ENCODE data around the gene KRT16. TPM values are rescaled to one million over a fixed set of nuclear protein-coding genes. Genes with fewer than 3 reads are reported as not detected.
"Not testable (repeated sequence)": the region's sequence is repeated elsewhere in the genome, so short reads cannot be mapped to it uniquely, and the experiment has no call there.

The KRT16 gene
- total RNA-seq (2021; fragmentation: NEBNext Ultra II Directional; extraction: Animal tissue kit (Norgen Biotek cat#: 25700)), result not detected in 2 replicates
- polyA plus RNA-seq (2011; rRNA removed), result not detected in 2 replicates
- polyA plus RNA-seq (2011; cell fraction: cytosol; rRNA removed), result not detected
- polyA plus RNA-seq (2011; cell fraction: nucleus; rRNA removed), result not detected
- polyA plus RNA-seq (2012, experiment 1 of 2), result not detected in 4 replicates
- polyA plus RNA-seq (2012, experiment 2 of 2), result not detected
- not detected for polyA plus RNA-seq (2013, experiment 1 of 2)
- polyA plus RNA-seq (2013, experiment 2 of 2), result not detected
- not detected in 2 replicates for polyA minus RNA-seq (2011; rRNA and poly(A)+ RNA removed)
- polyA minus RNA-seq (2011; cell fraction: cytosol; rRNA and poly(A)+ RNA removed), result not detected
- not detected for polyA minus RNA-seq (2011; cell fraction: nucleus; rRNA and poly(A)+ RNA removed)
- long read RNA-seq, experiment 1, result 0 reads
- long read RNA-seq, experiment 2, result 0 reads

DNA sequence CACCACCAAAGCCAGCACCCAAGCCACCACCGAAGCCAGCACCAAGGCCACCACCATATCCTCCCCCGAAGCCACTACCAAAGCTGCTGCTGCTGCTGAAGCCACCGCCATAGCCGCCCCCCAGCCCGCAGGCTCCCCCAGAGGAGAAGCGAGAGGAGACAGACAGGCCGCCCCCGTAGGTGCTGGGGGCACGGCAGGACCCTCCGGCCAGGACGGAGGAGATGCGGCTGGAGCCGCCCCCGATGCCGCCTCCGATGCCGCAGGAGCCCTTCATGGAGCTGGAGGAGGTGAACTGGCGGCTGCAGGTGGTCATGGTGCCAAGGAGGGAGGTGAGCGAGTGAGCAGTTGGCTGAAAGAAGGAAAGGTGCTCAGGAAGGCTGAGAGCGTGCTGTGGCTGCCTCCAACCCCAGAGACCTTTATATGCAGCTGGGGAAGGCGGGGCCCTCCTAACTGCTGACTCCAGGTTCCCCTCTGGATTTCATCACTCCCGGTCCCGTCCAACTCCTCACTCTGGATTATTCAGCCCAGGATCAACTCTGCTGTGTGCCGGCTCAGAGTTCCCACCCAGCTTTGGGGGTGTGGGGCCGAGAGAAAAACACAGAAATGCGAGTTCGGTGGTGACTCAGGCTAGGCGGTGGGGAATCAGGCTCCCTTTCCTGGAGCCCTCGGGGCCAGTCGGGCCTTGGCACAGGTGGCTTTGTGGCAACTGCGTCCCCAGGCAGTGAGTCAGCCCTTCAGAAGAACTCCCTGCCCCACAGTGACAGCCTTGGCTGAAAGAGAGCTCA lies at the start of gene KRT16:
TSS of gene KRT16 (minus strand) at position 392 of the 785 bp plus-strand sequence. CDS start at position 313, 79 bp downstream.
- FAIRE-seq; H2BK5ac ChIP-seq (ENCODE audit: low read depth, low read length); H3K56ac ChIP-seq (replicated peaks; ENCODE audit: insufficient read length, low read depth, low read length); H3K9me3 ChIP-seq (ENCODE audit: insufficient read depth in 2 of 2, low read depth in 1 of 2, low read length in 1 of 2); H3K36me3 ChIP-seq (ENCODE audit: control insufficient read depth in 2 of 4, insufficient read depth in 4 of 4, low read length in 3 of 4); H3K18ac ChIP-seq (ENCODE audit: extremely low read depth, low read length); H3K79me2 ChIP-seq (ENCODE audit: control insufficient read depth in 1 of 2, insufficient read depth in 2 of 2, low read length in 2 of 2); H4K5ac ChIP-seq (ENCODE audit: insufficient read length, low read depth, low read length); H3K4me3 ChIP-seq (ENCODE audit: extremely low read depth in 1 of 4, insufficient read depth in 2 of 4, low read depth in 3 of 4, low read length in 4 of 4); H2BK120ac ChIP-seq (replicated peaks; ENCODE audit: low read depth, low read length); H3K27ac ChIP-seq (ENCODE audit: low read depth, low read length); DNase-seq (ENCODE audit: low read depth in 1 of 2, low spot score in 2 of 2); H3K14ac ChIP-seq (ENCODE audit: insufficient read length); H3K9ac ChIP-seq (replicated peaks in 1 of 4; ENCODE audit: extremely low read depth in 1 of 4, low read depth in 3 of 4, low read length in 3 of 4); H3K4me2 ChIP-seq (ENCODE audit: insufficient read depth in 1 of 2, low read depth in 2 of 2, low read length in 2 of 2); H3K23ac ChIP-seq (ENCODE audit: insufficient read length); H4K20me1 ChIP-seq (replicated peaks in 1 of 2; ENCODE audit: control insufficient read depth in 1 of 2, insufficient read depth in 2 of 2, low read length in 2 of 2); H3K23me2 ChIP-seq (ENCODE audit: low read depth, low read length); H2BK20ac ChIP-seq (ENCODE audit: low read length); H4K8ac ChIP-seq (ENCODE audit: extremely low read depth, insufficient read depth, low read length); H3K4me1 ChIP-seq (replicated peaks in 1 of 4; ENCODE audit: control insufficient read depth in 3 of 4, insufficient read depth in 4 of 4, low read length in 3 of 4); H3K79me1 ChIP-seq (ENCODE audit: low read depth, low read length); H4K91ac ChIP-seq (replicated peaks; ENCODE audit: insufficient read length, low read length); H2AK5ac ChIP-seq (ENCODE audit: low read depth, low read length); H3K27me3 ChIP-seq (replicated peaks in 1 of 4; ENCODE audit: control insufficient read depth in 3 of 4, extremely low read depth in 1 of 4, insufficient read depth in 3 of 4, low read length in 3 of 4); H2BK15ac ChIP-seq (ENCODE audit: low read length); H2AFZ ChIP-seq (ENCODE audit: low read length); H3K4ac ChIP-seq (replicated peaks; ENCODE audit: insufficient read length, low read depth, low read length): not testable (repeated sequence)
- POLR2A ChIA-PET (ENCODE audit: partially characterized antibody), result interaction anchor here (1.5 kb wide), 1 partner anchor 77 kb away, joined by 4 read pairs; no protein-coding TSS in a partner anchor
- CTCF ChIA-PET (ENCODE audit: partially characterized antibody), result interaction anchor here (0.7 to 2.0 kb wide), 6 partner anchors 10 to 64 kb away, joined by 3 to 11 read pairs (median 3); partner anchors contain the start of gene KRT17
- WGBS, 2 experiments (ENCODE audit: extremely low coverage in 1 of 2, insufficient coverage in 1 of 2, insufficient read length in 1 of 2, insufficient replicate concordance in 2 of 2, low coverage in 1 of 2, low lambda C conversion rate in 2 of 2, missing lambda C conversion rate in 1 of 2), result 90% methylated on average over 23 of the region's 31 CpGs; no CpG with 5 or more reads in 1 of the 2 experiments
- peak within 1 kb of the TSS; percentile 27; the same call in 1 of the 2 replicates for H2BK12ac ChIP-seq (ENCODE audit: low read depth, low read length)

Measured in H1 (cell line).